Left ventricle myocardium inferior (tissue), 1 donor: ENCODE measurements around the gene CSNK2A3. TPM values are rescaled to one million over a fixed set of nuclear protein-coding genes. Genes with fewer than 3 reads are reported as not detected.

Experiments used
- DNase-seq: peaks from one replicate; pipeline ENCODE4 v3.0.0-alpha.2; 2020
- H3K27ac ChIP-seq: fragments of 200-600 bp; replicated peaks from 2 replicates; pipeline ENCODE4 v1.8.0; 2021
- H3K27me3 ChIP-seq: fragments of 200-600 bp; 2 replicates; pipeline ENCODE4 v1.8.0; 2021; ENCODE audit warnings: low read depth
- H3K36me3 ChIP-seq: fragments of 200-600 bp; 2 replicates; pipeline ENCODE4 v1.8.0; 2021
- H3K4me1 ChIP-seq: fragments of 200-600 bp; 2 replicates; pipeline ENCODE4 v1.8.0; 2021
- H3K4me3 ChIP-seq: fragments of 200-600 bp; 2 replicates; pipeline ENCODE4 v1.8.0; 2021; ENCODE audit warnings: mild to moderate bottlenecking, moderate library complexity
- H3K9me3 ChIP-seq: fragments of 200-600 bp; replicated peaks from 2 replicates; pipeline ENCODE4 v1.8.0; 2021
- CTCF ChIP-seq: fragments of 200-600 bp; IDR thresholded peaks from 2 replicates; pipeline ENCODE4 v1.8.0; 2021; ENCODE audit warnings: antibody characterized with exemption, mild to moderate bottlenecking, borderline replicate concordance
- intact Hi-C: fragments of 100-400 bp; cut with micrococcal nuclease; formaldehyde crosslinking; loops from one replicate; pipeline ENCODE4 v1.11.0; 2022
- total RNA-seq: library from RNA; stranded (reverse); fragmentation: NEBNext Ultra II Directional; extraction: Animal tissue kit (Norgen Biotek cat#: 25700); gene quantifications from one replicate; pipeline ENCODE4 v1.2.1, GENCODE V29; 2021
- donor health status: DM: no; HTN: yes; CAD: no; lungs with severe emphysema.

The CSNK2A3 gene
- total RNA-seq, 1 donor from 2014 or later: 1.4 TPM

GRCh38 chr11:11309906-11310305 is 43.1 kb downstream of the CSNK2A3 start:
- no peak for TF ChIP-seq CTCF

GRCh38 chr11:11308249-11308648 is 44.8 kb downstream of the CSNK2A3 start:
- no peak for TF ChIP-seq CTCF
- Histone ChIP-seq H3K9me3 (no peaks in the 10 kb centered on the region), H3K27ac (no peak overlapping the region), H3K4me3 (no peak overlapping the region), H3K27me3 (no peaks in the 10 kb centered on the region), H3K4me1 (peaks cover 19% of the 10 kb centered on the region), H3K36me3 (no peaks in the 10 kb centered on the region)
- DNase-seq: no peak
- intact Hi-C loops: no loop called here

More at GRCh38 chr11:11309906-11310305, 43.1 kb downstream of the CSNK2A3 start:
- Histone ChIP-seq H3K9me3 (no peaks in the 10 kb centered on the region), H3K4me1 (peaks cover 35% of the 10 kb centered on the region), H3K4me3 (no peak overlapping the region), H3K27me3 (no peaks in the 10 kb centered on the region), H3K36me3 (no peaks in the 10 kb centered on the region), H3K27ac (no peak overlapping the region)
- intact Hi-C loops: no loop called here
- no peak for DNase-seq

GRCh38 chr11:11306855-11307254 is 46.2 kb downstream of the CSNK2A3 start:
- no peak overlapping the region for H3K27ac ChIP-seq
- H3K9me3 ChIP-seq: no peaks in the 10 kb centered on the region
- TF ChIP-seq CTCF: no peak
- H3K36me3 ChIP-seq: peaks cover 7% of the 10 kb centered on the region
- no peaks in the 10 kb centered on the region for H3K27me3 ChIP-seq
- no peak overlapping the region for H3K4me3 ChIP-seq
- intact Hi-C loops: no loop called here
- H3K4me1 ChIP-seq: peaks cover 8% of the 10 kb centered on the region
- no peak for DNase-seq

GRCh38 chr11:11304550-11304949 is 48.5 kb downstream of the CSNK2A3 start:
- no peak for TF ChIP-seq CTCF
- no peak for DNase-seq
- H3K4me3 ChIP-seq: no peak overlapping the region
- H3K36me3 ChIP-seq: peaks cover 7% of the 10 kb centered on the region
- no peak overlapping the region for H3K27ac ChIP-seq
- no peaks in the 10 kb centered on the region for H3K27me3 ChIP-seq
- no peaks in the 10 kb centered on the region for H3K9me3 ChIP-seq
- intact Hi-C loops: no loop called here
- H3K4me1 ChIP-seq: no peaks in the 10 kb centered on the region

- no peak for TF ChIP-seq CTCF
- H3K36me3 ChIP-seq: peaks cover 7% of the 10 kb centered on the region
- intact Hi-C loops: no loop called here
Observed at GRCh38 chr11:11302565-11302964, 50.5 kb downstream of the CSNK2A3 start.

More at GRCh38 chr11:11302565-11302964, 50.5 kb downstream of the CSNK2A3 start:
- peaks cover 3% of the 10 kb centered on the region for H3K4me1 ChIP-seq
- H3K27me3 ChIP-seq: no peaks in the 10 kb centered on the region
- H3K9me3 ChIP-seq: no peaks in the 10 kb centered on the region
- DNase-seq: no peak
- no peak overlapping the region for H3K4me3 ChIP-seq
- H3K27ac ChIP-seq: no peak overlapping the region
